Liver (tissue), 9 donors: Measurements from ENCODE around the gene NDUFA13. TPM values are rescaled to one million over a fixed set of nuclear protein-coding genes. Genes with fewer than 3 reads are reported as not detected.
A peak's percentile ranks its signal among the peaks of the same experiment; 100 is the strongest.

Experiments
- DNase-seq: peaks from one replicate; pipeline ENCODE4 v3.0.0-alpha.2; 2017; ENCODE audit warnings: low spot score
- H3K27ac ChIP-seq, 2 donors: one replicate each; pipeline ENCODE4 v1.7.0; 2013; ENCODE audit warnings: inconsistent platforms in 2 of 2, low read length in 2 of 2, control low read depth in 1 of 2, low read depth in 1 of 2, mild to moderate bottlenecking in 1 of 2
- H3K27me3 ChIP-seq, 4 donors: one replicate each; pipeline versions ENCODE4 v1.6.1 to v1.7.0; 2013; ENCODE audit warnings: low read length in 3 of 4, inconsistent platforms in 1 of 4, mild to moderate bottlenecking in 1 of 4, moderate library complexity in 1 of 4; ENCODE audit not compliant: control insufficient read depth in 4 of 4, insufficient read depth in 4 of 4
- H3K36me3 ChIP-seq, 4 donors: one replicate each; pipeline versions ENCODE4 v1.6.1 to v1.7.0; 2013; ENCODE audit warnings: low read length in 3 of 4, mild to moderate bottlenecking in 3 of 4, low read depth in 1 of 4, moderate library complexity in 1 of 4; ENCODE audit not compliant: control insufficient read depth in 4 of 4, insufficient read depth in 3 of 4
- H3K4me1 ChIP-seq, 4 donors: one replicate each; pipeline versions ENCODE4 v1.6.1 to v1.7.0; 2013; ENCODE audit warnings: low read length in 3 of 4, mild to moderate bottlenecking in 3 of 4, moderate library complexity in 1 of 4; ENCODE audit not compliant: control insufficient read depth in 4 of 4, insufficient read depth in 4 of 4
- H3K4me3 ChIP-seq, 3 donors: one replicate each; pipeline versions ENCODE4 v1.6.1 to v1.7.0; 2013; ENCODE audit warnings: low read length in 3 of 3, control low read depth in 1 of 3, low read depth in 1 of 3, mild to moderate bottlenecking in 1 of 3
- H3K9ac ChIP-seq, 2 donors: one replicate each; pipeline ENCODE4 v1.7.0; 2013; ENCODE audit warnings: low read length in 2 of 2, mild to moderate bottlenecking in 2 of 2, moderate library complexity in 2 of 2, control low read depth in 1 of 2, low read depth in 1 of 2
- H3K9me3 ChIP-seq, 4 donors: one replicate each; pipeline versions ENCODE4 v1.6.1 to v1.7.0; 2013; ENCODE audit warnings: low read length in 3 of 4; ENCODE audit not compliant: control insufficient read depth in 4 of 4
- CTCF ChIP-seq: fragments of 150-350 bp; IDR thresholded peaks from 2 replicates; pipeline ENCODE4 v1.5.1; 2017; ENCODE audit warnings: improper control_type of control experiment, low read depth, low read length; ENCODE audit not compliant: missing input control
- FOXA1 ChIP-seq: IDR thresholded peaks from 2 replicates; pipeline ENCODE4 v1.6.1; 2016; ENCODE audit warnings: antibody characterized with exemption
- FOXA2 ChIP-seq: IDR thresholded peaks from 2 replicates; pipeline ENCODE4 v1.6.1; 2016; ENCODE audit warnings: antibody characterized with exemption
- HNF4A ChIP-seq, 2 donors: conservative IDR thresholded peaks; 2 replicates each; pipeline ENCODE4 v1.6.1; 2016; ENCODE audit warnings: antibody characterized with exemption in 2 of 2, mild to moderate bottlenecking in 2 of 2
- HNF4G ChIP-seq: IDR thresholded peaks from 2 replicates; pipeline ENCODE4 v1.6.1; 2016; ENCODE audit warnings: antibody characterized with exemption
- MAX ChIP-seq: IDR thresholded peaks from 2 replicates; pipeline ENCODE4 v1.6.1; 2016; ENCODE audit warnings: antibody characterized with exemption
- NR2F2 ChIP-seq: IDR thresholded peaks from 2 replicates; pipeline ENCODE4 v1.6.1; 2016; ENCODE audit warnings: antibody characterized with exemption
- RXRA ChIP-seq, 2 donors: IDR thresholded peaks; 2 replicates each; pipeline ENCODE4 v1.6.1; 2017 to 2018; ENCODE audit warnings: antibody characterized with exemption in 2 of 2, mild to moderate bottlenecking in 1 of 2
- SP1 ChIP-seq: IDR thresholded peaks from 2 replicates; pipeline ENCODE4 v1.6.1; 2018; ENCODE audit warnings: antibody characterized with exemption, mild to moderate bottlenecking
- YY1 ChIP-seq: IDR thresholded peaks from 2 replicates; pipeline ENCODE4 v1.6.1; 2016; ENCODE audit warnings: antibody characterized with exemption, mild to moderate bottlenecking
- ZBTB33 ChIP-seq: IDR thresholded peaks from 2 replicates; pipeline ENCODE4 v1.6.1; 2016; ENCODE audit warnings: antibody characterized with exemption
- WGBS: extraction: QIAGEN DNeasy Blood & Tissue Kit; methylation state at CpG from one replicate; pipeline ENCODE4 v1.1.7; 2013; 5-methylcytosine and 5-hydroxymethylcytosine counted together
- polyA plus RNA-seq, 2 donors: library from polyadenylated mRNA; stranded (reverse) in 1 of 2; unstranded in 1 of 2; fragments of 200-250 nt in 1 of 2; fragments of >200 nt in 1 of 2; fragmentation: Nextera tagmentation in 1 of 2; extraction: Ambion mirVana in 1 of 2; gene quantifications; one replicate each; pipeline versions ENCODE4 v1.2.1 to v1.2.3, GENCODE V29; 2013 to 2015
- total RNA-seq, 2 donors: library from RNA; depleted of rRNA; stranded (reverse); fragments of >200 nt; gene quantifications; one replicate each; pipeline ENCODE4 v1.2.3, GENCODE V29; 2014
- TF ChIP-seq, protein P1 (sequence below): IDR thresholded peaks from 2 replicates; pipeline ENCODE4 v1.6.1; 2016; ENCODE audit warnings: antibody characterized with exemption
- donor health status: healthy.
- donor health status: healthy.
- donor health status: healthy.
- donor health status: healthy.
- donor health status: healthy.

The NDUFA13 gene
- total and polyA plus RNA-seq, 4 donors: 45.3 to 239 (median 130) TPM

- WGBS: 86% methylated on average over 14 of the region's 14 CpGs
- no peak for DNase-seq
- Histone ChIP-seq H3K4me1 (no peaks in the 10 kb centered on the region), H3K27me3 (peaks cover 0 to 5% (median 0%) of the 10 kb centered on the region in 4 donors), H3K9ac (no peak overlapping the region), H3K4me3 (no peak overlapping the region), H3K27ac (no peak overlapping the region), H3K9me3 (no peaks in the 10 kb centered on the region), H3K36me3 (no peaks in the 10 kb centered on the region)
- TF ChIP-seq, protein P1, sequence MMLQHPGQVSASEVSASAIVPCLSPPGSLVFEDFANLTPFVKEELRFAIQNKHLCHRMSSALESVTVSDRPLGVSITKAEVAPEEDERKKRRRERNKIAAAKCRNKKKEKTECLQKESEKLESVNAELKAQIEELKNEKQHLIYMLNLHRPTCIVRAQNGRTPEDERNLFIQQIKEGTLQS: no peak
- no peak for TF ChIP-seq RXRA (IDR thresholded peaks at IDR 0.05)
Measured at GRCh38 chr19:19551853-19552192, 35.8 kb downstream of the NDUFA13 start.

DNA sequence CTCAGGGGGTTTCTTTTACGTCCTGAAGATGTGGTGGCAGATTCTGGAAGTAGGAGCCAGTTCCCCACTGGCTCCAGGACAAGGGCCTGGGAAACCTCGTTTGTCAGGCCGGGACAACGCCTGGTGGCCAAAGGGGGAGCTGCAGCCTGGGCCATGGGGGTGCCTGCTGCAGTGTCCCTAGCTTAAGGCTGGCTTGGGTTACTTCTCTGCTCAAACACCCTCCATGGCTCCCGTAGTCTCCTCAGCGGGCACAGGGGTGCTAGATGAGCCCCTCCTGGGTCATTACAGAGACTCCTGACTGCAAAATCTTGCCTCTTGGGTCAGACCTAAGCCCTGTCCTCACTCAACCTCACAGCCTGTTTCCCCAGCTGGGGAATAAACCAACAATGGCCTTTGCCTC, 36.8 kb downstream of the NDUFA13 start:
- peak; percentile 46 for TF ChIP-seq CTCF
- no peak for TF ChIP-seq HNF4G
- TF ChIP-seq SP1: no peak
- TF ChIP-seq RXRA (IDR thresholded peaks at IDR 0.05): no peak
- H3K27ac ChIP-seq: no peak overlapping the region
- no peak for DNase-seq
- H3K27me3 ChIP-seq: peaks cover 0 to 5% (median 0%) of the 10 kb centered on the region in 4 donors
- H3K4me1 ChIP-seq: no peaks in the 10 kb centered on the region
- 57% methylated on average over 6 of the region's 6 CpGs for WGBS
- H3K36me3 ChIP-seq: no peaks in the 10 kb centered on the region
- H3K9me3 ChIP-seq: no peaks in the 10 kb centered on the region
- no peak overlapping the region for H3K9ac ChIP-seq
- H3K4me3 ChIP-seq: no peak overlapping the region

DNA sequence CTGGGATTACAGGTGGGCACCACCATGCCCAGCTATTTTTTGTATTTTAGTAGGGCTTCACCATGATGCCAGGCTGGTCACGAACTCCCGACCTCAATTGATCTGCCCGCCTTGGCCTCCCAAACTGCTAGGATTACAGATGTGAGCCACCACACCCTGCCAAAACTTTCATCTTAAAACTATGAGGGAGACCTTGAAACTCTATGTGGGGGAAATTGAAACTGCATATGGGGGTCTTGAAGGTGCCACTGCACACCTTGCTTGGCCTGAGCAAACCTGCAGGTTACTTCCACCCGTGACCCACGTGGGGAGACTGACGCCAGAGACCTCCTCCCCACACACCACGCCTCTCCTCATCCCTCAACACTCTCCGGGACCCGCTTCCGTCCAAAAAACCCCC, 37.6 kb downstream of the NDUFA13 start:
- H3K9me3 ChIP-seq: no peaks in the 10 kb centered on the region
- H3K4me3 ChIP-seq: no peak overlapping the region
- no peak overlapping the region for H3K27ac ChIP-seq
- H3K9ac ChIP-seq: no peak overlapping the region
- WGBS: 86% methylated on average over 10 of the region's 10 CpGs
- no peaks in the 10 kb centered on the region for H3K4me1 ChIP-seq
- TF ChIP-seq HNF4A (conservative IDR thresholded peaks at IDR 0.05) (no peak), CTCF (no peak), ZBTB33 (no peak), FOXA1 (no peak), YY1 (no peak), RXRA (IDR thresholded peaks at IDR 0.05) (no peak), NR2F2 (no peak), FOXA2 (no peak), HNF4G (no peak), MAX (no peak)
- H3K27me3 ChIP-seq: peaks cover 0 to 5% (median 0%) of the 10 kb centered on the region in 4 donors
- DNase-seq: no peak
- no peaks in the 10 kb centered on the region for H3K36me3 ChIP-seq
